ENCODE results near the gene METTL1. TPM values are rescaled to one million over a fixed set of nuclear protein-coding genes. Genes with fewer than 3 reads are reported as not detected.

The METTL1 gene
- total and polyA plus RNA-seq, 2 donors from 2014 or later: 23.4 to 69.4 TPM

DNA sequence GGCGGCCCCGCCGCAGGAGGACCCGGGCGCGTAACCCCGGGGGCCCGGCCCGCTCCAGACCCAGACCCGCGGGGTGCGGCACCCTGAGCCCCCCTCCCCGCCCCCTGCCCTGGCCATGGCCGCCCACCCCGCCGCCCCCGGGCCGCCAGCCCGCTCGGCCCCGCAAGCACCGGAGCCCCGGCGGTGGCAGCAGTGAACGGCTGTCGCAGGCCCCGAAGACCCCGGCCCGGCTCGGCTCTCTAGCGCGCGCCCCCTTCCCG lies 16.8 kb downstream of the METTL1 start:
- Histone ChIP-seq H3K27ac (ENCODE audit: low read depth in 2 of 2, low read length in 2 of 2) (no peak overlapping the region), H3K36me3 (ENCODE audit: control insufficient read depth in 2 of 3, insufficient read depth in 3 of 3, low read length in 3 of 3) (peaks cover 2 to 8% (median 4%) of the 10 kb centered on the region in 3 donors), H3K4me1 (ENCODE audit: control insufficient read depth in 2 of 3, insufficient read depth in 2 of 3, low read depth in 1 of 3, low read length in 3 of 3) (peaks cover 4 to 21% (median 6%) of the 10 kb centered on the region in 3 donors), H3K4me3 (ENCODE audit: low read length in 3 of 3) (peak overlapping the region in 1 of 3 donors; percentile 73), H3K27me3 (ENCODE audit: control insufficient read depth, insufficient read depth, low read length) (no peaks in the 10 kb centered on the region), H3K9me3 (ENCODE audit: control insufficient read depth in 2 of 3, insufficient read depth in 1 of 3, low read length in 3 of 3) (no peaks in the 10 kb centered on the region), H3K9ac (ENCODE audit: low read length in 3 of 3) (no peak overlapping the region)
- DNase-seq: peak in 1 of 5 donors; percentile 81
- FAIRE-seq: no peak
- intact Hi-C loops (cut with DNase I): no loop called here
- TF ChIP-seq, protein P1, sequence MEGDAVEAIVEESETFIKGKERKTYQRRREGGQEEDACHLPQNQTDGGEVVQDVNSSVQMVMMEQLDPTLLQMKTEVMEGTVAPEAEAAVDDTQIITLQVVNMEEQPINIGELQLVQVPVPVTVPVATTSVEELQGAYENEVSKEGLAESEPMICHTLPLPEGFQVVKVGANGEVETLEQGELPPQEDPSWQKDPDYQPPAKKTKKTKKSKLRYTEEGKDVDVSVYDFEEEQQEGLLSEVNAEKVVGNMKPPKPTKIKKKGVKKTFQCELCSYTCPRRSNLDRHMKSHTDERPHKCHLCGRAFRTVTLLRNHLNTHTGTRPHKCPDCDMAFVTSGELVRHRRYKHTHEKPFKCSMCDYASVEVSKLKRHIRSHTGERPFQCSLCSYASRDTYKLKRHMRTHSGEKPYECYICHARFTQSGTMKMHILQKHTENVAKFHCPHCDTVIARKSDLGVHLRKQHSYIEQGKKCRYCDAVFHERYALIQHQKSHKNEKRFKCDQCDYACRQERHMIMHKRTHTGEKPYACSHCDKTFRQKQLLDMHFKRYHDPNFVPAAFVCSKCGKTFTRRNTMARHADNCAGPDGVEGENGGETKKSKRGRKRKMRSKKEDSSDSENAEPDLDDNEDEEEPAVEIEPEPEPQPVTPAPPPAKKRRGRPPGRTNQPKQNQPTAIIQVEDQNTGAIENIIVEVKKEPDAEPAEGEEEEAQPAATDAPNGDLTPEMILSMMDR (IDR thresholded peaks at IDR 0.05; ENCODE audit: borderline replicate concordance, extremely low read depth, insufficient read depth): no peak

DNA sequence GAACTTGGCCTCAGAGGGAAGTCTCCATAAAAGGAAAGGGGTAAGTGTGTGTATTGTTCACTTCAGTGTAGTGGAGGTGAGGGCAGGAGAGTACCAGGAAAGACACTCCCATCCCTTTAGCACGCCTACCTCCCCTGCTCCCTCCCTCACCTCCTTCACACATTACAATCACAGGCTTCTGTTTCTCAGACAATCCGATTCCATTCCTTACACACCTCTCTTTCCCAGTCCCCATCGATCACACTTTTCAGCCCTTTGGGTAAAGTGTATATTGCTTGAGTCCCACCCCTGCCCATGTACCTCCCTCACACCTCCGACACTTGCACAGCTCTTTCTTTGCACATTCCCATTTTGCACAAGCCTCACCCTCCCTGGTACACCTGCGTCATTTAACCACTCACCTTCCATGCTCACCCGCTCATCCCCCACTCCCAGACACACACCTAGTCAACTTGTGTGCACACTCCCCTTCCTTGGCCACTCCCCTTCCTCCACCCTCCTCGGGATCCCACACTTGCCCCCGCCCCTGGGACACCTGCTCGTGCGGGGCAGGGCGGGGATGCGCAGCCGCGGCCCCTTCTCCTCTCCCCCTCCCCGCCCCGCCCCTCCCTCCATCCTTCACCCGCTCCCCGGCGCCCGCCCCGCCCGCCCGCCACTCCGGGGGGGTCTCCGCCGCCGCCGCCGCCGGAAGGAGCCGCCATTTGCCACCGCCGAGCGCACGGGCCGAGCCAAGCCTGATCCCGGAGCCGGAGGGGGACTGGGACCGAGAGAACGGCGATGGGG lies 17.3 kb downstream of the METTL1 start, which contains the start of gene MARCHF9:
TSS of gene MARCHF9 (plus strand) at position 693 of the 783 bp plus-strand sequence. CDS start 426 bp downstream, outside the sequence.
- Histone ChIP-seq H3K27ac (ENCODE audit: low read depth in 2 of 2, low read length in 2 of 2) (peak within 1 kb of the TSS in 1 of 2 donors; percentile 63), H3K36me3 (ENCODE audit: control insufficient read depth in 2 of 3, insufficient read depth in 3 of 3, low read length in 3 of 3) (peaks cover 2 to 8% (median 4%) of the 10 kb centered on the region in 3 donors), H3K4me3 (ENCODE audit: low read length in 3 of 3) (peak within 1 kb of the TSS; percentile 73 to 87 (median 74)), H3K9ac (ENCODE audit: low read length in 3 of 3) (peak within 1 kb of the TSS in 2 of 3 donors; percentile 46 to 52), H3K27me3 (ENCODE audit: control insufficient read depth, insufficient read depth, low read length) (no peaks in the 10 kb centered on the region), H3K9me3 (ENCODE audit: control insufficient read depth in 2 of 3, insufficient read depth in 1 of 3, low read length in 3 of 3) (no peaks in the 10 kb centered on the region), H3K4me1 (ENCODE audit: control insufficient read depth in 2 of 3, insufficient read depth in 2 of 3, low read depth in 1 of 3, low read length in 3 of 3) (peaks cover 4 to 21% (median 6%) of the 10 kb centered on the region in 3 donors)
- TF ChIP-seq, protein P1 (IDR thresholded peaks at IDR 0.05; ENCODE audit: borderline replicate concordance, extremely low read depth, insufficient read depth): no peak
- FAIRE-seq (no peak), DNase-seq (peak; percentile 81 to 93 (median 90))
- intact Hi-C loops (cut with DNase I): no loop called here

DNA sequence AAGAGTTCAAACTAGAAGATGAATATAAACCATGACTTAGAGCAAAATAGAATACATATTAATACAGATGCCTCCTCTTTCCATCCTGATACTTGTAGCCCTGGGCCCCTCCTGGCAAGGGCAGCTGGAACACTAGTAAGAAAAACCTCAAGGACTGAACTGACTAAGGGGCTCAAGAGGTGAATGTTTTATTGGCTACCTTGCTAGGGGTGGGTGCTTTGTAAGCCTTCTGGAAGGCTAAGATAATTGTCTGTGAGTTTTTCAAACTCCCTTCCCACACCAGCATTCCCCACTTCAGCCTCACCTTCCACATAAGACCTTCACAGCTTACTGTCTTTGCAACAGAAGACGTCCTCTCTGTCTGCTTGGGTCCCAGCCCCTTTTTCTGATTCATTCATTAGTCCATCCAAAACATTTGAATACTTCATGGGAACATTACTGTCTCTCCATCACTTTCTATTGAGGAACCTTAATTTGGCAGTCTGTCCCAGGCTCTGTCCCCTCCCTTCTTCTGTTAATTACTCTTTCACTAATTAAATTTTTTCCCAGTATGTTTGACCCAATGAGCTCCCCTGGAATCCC lies 18.1 kb downstream of the METTL1 start:
- intact Hi-C loops (cut with DNase I): no loop called here
- no peak overlapping the region for H3K27ac ChIP-seq (ENCODE audit: low read depth in 2 of 2, low read length in 2 of 2)
- peak overlapping the region in 1 of 3 donors; percentile 2 for H3K4me3 ChIP-seq (ENCODE audit: low read length in 3 of 3)
- no peak for DNase-seq
- no peaks in the 10 kb centered on the region for H3K9me3 ChIP-seq (ENCODE audit: control insufficient read depth in 2 of 3, insufficient read depth in 1 of 3, low read length in 3 of 3)
- no peaks in the 10 kb centered on the region for H3K27me3 ChIP-seq (ENCODE audit: control insufficient read depth, insufficient read depth, low read length)
- peaks cover 4 to 21% (median 6%) of the 10 kb centered on the region in 3 donors for H3K4me1 ChIP-seq (ENCODE audit: control insufficient read depth in 2 of 3, insufficient read depth in 2 of 3, low read depth in 1 of 3, low read length in 3 of 3)
- H3K9ac ChIP-seq (ENCODE audit: low read length in 3 of 3): no peak overlapping the region
- TF ChIP-seq, protein P1 (IDR thresholded peaks at IDR 0.05; ENCODE audit: borderline replicate concordance, extremely low read depth, insufficient read depth): no peak
- H3K36me3 ChIP-seq (ENCODE audit: control insufficient read depth in 2 of 3, insufficient read depth in 3 of 3, low read length in 3 of 3): peaks cover 4 to 8% (median 6%) of the 10 kb centered on the region in 3 donors
- no peak for FAIRE-seq
